Right lobe of liver (tissue), 4 donors: ENCODE measurements around the gene PSIP1.

Experiments
- POLR2A ChIP-seq: fragments of 450-650 bp; IDR thresholded peaks from one replicate; pipeline ENCODE4 v1.6.1; 2017; ENCODE audit warnings: antibody characterized with exemption, mild to moderate bottlenecking
- TF ChIP-seq, protein P1 (sequence below), 4 donors: fragments of 200-600 bp in 3 of 4; fragments of 450-650 bp in 1 of 4; IDR thresholded peaks; one replicate each; pipeline versions ENCODE4 v1.5.1 to v1.8.0; 2016 to 2022; ENCODE audit warnings: antibody characterized with exemption in 4 of 4, mild to moderate bottlenecking in 2 of 4
- donor health status: DM: no; HTN: no; CAD: no.
- donor health status: DM: no; HTN: no; CAD: no.
- donor health status: DM: no; HTN: yes; CAD: no.

- TF ChIP-seq, protein P1, sequence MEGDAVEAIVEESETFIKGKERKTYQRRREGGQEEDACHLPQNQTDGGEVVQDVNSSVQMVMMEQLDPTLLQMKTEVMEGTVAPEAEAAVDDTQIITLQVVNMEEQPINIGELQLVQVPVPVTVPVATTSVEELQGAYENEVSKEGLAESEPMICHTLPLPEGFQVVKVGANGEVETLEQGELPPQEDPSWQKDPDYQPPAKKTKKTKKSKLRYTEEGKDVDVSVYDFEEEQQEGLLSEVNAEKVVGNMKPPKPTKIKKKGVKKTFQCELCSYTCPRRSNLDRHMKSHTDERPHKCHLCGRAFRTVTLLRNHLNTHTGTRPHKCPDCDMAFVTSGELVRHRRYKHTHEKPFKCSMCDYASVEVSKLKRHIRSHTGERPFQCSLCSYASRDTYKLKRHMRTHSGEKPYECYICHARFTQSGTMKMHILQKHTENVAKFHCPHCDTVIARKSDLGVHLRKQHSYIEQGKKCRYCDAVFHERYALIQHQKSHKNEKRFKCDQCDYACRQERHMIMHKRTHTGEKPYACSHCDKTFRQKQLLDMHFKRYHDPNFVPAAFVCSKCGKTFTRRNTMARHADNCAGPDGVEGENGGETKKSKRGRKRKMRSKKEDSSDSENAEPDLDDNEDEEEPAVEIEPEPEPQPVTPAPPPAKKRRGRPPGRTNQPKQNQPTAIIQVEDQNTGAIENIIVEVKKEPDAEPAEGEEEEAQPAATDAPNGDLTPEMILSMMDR (IDR thresholded peaks at IDR 0.05) = no peak
- no peak for TF ChIP-seq POLR2A
Observed at GRCh38 chr9:15531380-15531779, 20.6 kb upstream of the PSIP1 start.
